HG03378 (cell line): Measurements from ENCODE around the gene PROX2.

Source experiments
- ATAC-seq: cut with Tn5 transposase; IDR thresholded peaks from one replicate; pipeline ENCODE4 v1.9.1; 2021; ENCODE audit warnings: mild to moderate bottlenecking, moderate library complexity; ENCODE audit not compliant: unreplicated experiment

The PROX2 gene

GRCh38 chr14:74852922-74853530 is 22.9 kb downstream of the PROX2 start:
- ATAC-seq, result no peak

DNA sequence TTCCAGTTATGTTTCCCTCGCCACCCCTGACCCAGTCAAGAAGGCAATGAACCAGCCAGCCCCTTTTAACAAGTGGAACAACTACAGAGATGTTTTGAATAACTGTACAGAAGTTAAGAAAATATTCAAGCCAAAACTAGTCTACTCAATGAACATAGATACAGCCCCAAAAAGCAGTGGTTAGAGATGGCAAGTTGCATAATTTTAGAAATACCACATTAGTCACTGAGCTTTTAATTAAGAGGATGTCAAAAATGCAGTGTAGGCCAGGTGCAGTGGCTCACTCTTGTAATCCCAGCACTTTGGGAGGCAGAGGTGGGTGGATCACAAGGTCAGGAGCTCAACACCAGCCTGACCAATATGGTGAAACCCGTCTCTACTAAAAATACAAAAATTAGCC is 27.2 kb downstream of the PROX2 start:
- ATAC-seq, result no peak

- ATAC-seq, result no peak
Observed at GRCh38 chr14:74846968-74847665, 28.8 kb downstream of the PROX2 start.

DNA sequence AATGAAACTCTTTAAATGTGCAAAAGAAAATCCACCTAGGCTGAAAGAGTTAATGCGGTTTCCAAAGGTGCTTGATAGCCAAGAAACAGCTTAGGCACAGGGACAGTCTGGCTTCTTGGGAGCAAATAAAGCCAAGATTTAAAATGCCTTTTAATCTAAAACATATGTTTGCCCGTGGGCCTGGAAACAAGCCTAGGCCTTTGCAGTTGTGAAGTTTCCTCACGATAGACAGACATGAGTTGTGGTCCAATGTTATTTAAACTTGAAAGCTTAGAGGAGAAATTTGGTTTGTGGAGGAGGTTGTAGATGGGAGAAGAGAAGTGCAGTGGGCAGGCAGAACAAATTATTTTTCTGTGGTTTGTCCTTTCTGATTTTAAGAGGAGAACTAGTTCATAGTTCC is 29.8 kb downstream of the PROX2 start:
- no peak for ATAC-seq

DNA sequence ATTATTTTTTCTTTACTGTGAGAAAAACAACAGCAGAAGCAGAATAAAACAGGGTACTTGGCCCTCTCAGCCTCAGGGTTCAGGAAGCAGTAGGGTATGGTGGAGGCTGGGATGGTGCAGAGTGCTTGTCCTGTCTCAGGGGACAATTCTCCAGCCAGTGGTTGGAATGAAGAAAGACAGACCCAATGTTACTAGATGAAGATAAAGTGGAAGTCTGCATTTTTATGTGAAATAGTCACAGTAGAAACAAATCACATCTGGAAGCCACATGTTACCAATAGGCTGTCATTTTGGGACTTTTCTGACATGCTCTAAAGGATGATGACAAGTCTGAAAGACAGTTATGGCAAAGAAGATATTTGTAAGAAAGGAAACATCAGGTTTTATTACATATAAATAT is 32.3 kb downstream of the PROX2 start:
- ATAC-seq, result no peak

DNA sequence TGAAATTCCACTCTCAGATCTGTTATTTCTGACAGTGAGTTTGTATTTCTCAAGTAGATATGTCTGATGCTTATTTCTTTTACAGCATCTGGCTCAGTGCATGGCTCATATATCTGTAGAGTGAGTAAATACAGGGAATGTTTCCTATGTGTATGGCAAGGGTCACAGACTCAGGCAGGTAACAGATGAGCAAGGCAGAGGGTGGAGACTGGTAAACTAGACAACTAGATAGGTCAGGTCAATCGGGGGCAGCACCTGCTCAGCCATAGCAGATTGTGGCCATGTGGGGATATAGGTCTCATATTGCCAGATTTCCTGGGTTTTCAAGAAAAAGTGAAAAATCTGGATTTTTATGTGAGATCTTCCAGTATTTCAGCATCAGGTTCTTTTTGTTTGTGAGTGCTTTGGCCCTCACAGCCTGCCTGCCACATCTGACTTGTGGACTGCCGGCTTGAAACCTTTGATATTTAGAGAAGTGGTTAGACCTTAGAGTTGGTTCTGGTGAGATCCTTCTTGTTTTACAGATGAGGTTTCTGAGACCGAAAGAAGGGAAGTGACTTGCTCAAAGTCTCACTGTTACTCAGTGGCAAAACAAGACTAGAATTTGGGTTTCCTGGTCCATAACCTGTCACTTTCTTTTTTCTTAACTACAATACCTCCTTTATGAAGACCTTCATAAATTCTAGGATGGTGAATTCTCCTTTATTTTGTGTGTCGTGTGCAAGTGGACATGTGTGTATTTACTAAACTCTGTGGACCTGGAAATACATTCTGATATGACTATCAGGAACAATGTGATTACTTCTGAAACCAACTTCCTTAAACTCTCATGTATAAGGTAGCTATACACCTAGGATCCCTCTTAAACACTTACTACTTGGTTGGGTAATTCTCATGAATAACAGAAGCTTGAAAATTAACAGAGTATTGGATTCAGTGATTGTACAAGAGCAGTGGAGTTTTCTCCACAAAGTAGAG is 34.4 kb downstream of the PROX2 start:
- peak; percentile 64 for ATAC-seq

- peak; percentile 45 for ATAC-seq
Observed at GRCh38 chr14:74840603-74841030, 35.3 kb downstream of the PROX2 start.

- no peak for ATAC-seq
Observed at GRCh38 chr14:74838166-74838565, 37.8 kb downstream of the PROX2 start.

GRCh38 chr14:74836251-74836960 is 39.5 kb downstream of the PROX2 start:
- ATAC-seq, result no peak

DNA sequence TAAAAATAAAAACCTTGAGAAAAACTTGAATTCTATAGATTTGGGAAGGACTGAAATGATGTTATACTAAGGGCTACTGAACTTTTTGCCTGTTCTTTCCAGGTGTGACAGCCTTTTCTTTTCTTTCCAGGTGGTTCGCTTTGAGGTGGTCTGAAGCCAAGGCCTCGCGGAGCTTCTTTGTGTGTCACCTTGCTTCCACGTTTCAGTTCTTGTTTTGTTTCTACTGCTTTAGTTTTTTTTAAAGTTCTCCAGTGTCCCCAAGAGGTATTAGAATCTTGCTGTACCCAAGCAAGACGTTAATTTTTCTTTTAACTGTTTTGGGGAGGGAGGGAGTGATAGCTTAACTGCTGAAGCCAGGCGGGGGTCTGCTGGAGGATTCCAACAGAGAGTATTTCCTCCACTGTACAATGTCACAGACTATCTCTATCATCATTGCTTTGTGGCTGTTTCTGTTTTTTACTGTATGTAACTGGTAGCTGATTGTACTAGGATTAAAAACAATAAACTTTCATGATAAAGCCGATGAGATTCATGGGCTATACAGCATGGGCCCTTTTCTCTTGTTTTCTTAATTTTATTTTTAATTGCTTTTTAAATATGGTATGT is 40.2 kb downstream of the PROX2 start:
- no peak for ATAC-seq

DNA sequence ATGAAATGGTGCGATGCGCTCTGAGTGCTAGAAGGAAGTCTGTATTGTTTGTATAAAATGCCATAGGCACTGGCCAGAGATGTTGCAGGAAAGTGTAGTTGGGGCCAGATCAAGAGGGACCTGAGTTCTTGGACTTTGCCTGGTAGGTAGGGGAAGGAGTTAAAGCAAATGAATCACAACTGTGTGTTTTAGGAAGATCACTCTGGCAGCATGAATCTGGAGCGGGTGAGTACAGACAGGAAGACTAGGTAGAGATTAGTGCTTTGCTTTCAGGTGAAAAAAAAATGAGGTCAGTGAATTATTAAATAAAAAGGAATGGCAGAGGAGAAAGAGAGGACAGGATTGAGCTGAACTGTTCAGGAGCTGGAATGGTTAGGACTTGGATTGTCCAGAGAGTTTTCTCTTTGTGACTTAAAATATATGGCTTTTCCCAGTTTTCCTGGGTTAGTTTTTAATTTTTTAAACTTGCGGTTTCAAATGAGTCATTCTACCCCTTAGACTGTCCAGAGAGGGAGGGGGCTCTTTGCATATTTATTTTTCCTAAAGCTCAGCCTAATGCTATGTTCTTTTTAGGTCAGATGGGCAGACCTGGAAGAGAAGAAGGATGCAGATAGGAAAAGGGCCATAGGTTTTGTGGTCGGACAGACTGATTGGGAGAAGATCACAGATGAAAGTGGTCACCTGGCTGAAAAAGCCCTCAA is 41.1 kb downstream of the PROX2 start:
- ATAC-seq, result no peak

DNA sequence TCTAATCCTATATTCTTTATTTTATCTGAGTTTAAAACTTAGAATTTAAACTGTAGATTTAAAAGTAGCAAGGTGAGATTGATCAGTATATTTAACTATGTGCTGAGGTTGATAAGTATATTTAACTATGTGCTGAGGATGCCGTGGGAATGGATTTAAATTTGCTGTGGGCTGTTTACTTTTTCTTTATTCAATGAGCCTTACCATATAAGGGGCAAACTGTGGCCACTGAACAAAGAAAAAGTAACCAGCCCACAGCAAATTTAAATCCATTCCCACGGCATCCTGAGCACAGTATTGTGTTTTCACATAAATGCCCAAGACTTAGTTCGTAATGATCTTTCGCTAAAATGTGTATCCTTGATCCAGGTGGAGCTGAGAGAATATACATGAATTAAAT is 43.1 kb downstream of the PROX2 start:
- ATAC-seq, result no peak

DNA sequence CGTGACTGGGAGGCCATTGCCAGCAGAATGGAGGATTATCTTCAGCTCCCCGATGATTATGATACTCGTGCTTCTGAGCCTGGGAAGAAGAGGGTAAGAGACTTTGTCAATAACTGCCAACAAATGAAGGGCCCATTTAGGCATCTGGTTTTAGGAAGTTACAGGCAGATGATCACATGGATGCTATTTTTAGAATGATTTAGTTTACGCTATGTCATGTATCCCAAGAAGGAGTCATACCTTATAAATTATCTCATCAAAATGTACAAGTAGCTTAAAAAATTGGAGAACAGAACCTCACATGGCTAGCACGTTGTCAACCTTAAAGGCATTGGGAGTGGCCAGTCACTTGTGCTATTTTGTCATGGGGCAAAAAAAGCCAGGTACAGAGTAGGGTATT is 46.7 kb downstream of the PROX2 start:
- no peak for ATAC-seq

DNA sequence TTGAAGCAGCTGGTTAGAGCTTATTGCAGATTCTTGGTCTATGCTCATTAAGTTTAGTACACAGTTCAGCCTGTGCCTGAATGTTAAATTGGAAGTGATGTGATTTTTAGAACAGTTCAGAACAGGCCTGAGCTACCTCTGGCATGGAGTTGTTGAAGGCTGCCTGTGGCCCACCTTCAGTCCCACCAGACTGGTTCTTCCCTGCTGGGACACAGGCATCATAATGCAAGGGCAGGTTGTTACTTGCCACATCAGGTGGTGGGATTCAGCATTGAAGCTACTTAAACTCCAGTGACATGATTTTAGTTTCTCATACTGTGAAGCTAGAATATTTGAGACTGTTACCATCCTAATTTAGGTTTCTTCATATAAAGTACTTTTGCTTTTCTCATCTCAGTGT is 49.4 kb downstream of the PROX2 start:
- ATAC-seq, result no peak
